Endothelial cell of umbilical vein (primary cell): ENCODE data around the gene P2RX2. TPM values are rescaled to one million over a fixed set of nuclear protein-coding genes. Genes with fewer than 3 reads are reported as not detected.

Source experiments
- BruUV-seq: library from RNA; stranded (reverse); fragments of 400-500 nt; replicated peaks from 2 replicates; lab custom pipeline; 2021; lab: Mats Ljungman, UMichigan
- CTCF ChIA-PET: fragments of 300-600, 350-600 bp; sonication (Branson Sonifier 250); formaldehyde crosslinking; loops from one replicate; lab custom pipeline; 2021; ENCODE audit warnings: antibody characterized with exemption, inconsistent platforms; lab: Charles Lee
- POLR2A ChIA-PET: fragments of 300-600, 350-600 bp; sonication (Branson Sonifier 250); formaldehyde crosslinking; loops from one replicate; lab custom pipeline; 2021; ENCODE audit warnings: antibody characterized with exemption, inconsistent platforms; lab: Charles Lee
- DNase-seq: peaks from one replicate; pipeline ENCODE4 v3.0.0-alpha.2; 2011; ENCODE audit warnings: low read depth, low spot score
- FAIRE-seq: peaks from 2 replicates; lab custom pipeline; 2011; peaks lifted over from hg19 to GRCh38; lab: Jason Lieb, UNC
- H2AFZ ChIP-seq: 2 replicates; pipeline ENCODE4 v1.6.0; 2012; ENCODE audit warnings: low read depth, low read length, control low read depth, inconsistent platforms
- H3K27ac ChIP-seq: 2 replicates; pipeline ENCODE4 v1.5.1; 2011; ENCODE audit warnings: low read depth, mild to moderate bottlenecking, control low read depth, low read length, moderate library complexity; ENCODE audit not compliant: insufficient read depth
- H3K27me3 ChIP-seq, 2 experiments: 2 replicates each; pipeline versions ENCODE4 v1.6.0 to v1.6.1; 2011; ENCODE audit warnings: low read length in 2 of 2, mixed read lengths in 1 of 2; ENCODE audit not compliant: control insufficient read depth in 2 of 2, insufficient read depth in 2 of 2
- H3K36me3 ChIP-seq, 2 experiments: 2 replicates in 1 of 2; 3 replicates in 1 of 2; pipeline ENCODE4 v1.5.1; 2011; ENCODE audit warnings: low read length in 2 of 2, mild to moderate bottlenecking in 1 of 2, moderate library complexity in 1 of 2; ENCODE audit not compliant: control insufficient read depth in 2 of 2, insufficient read depth in 2 of 2; ENCODE audit errors: extremely low read depth in 1 of 2
- H3K4me1 ChIP-seq: 3 replicates; pipeline ENCODE4 v1.5.1; 2011; ENCODE audit warnings: mild to moderate bottlenecking, low read length; ENCODE audit not compliant: control insufficient read depth, insufficient read depth; ENCODE audit errors: extremely low read depth
- H3K4me2 ChIP-seq: 2 replicates; pipeline ENCODE4 v1.6.1; 2011; ENCODE audit warnings: low read length, control low read depth, mixed read lengths; ENCODE audit not compliant: insufficient read depth
- H3K4me3 ChIP-seq, 3 experiments: fragments of 200-600 bp in 1 of 3; sonication (generic), shearing (Covaris generic) in 1 of 3; replicated peaks in 1 of 3; 2 replicates each; pipeline ENCODE4 v1.5.1; 2011 to 2016; ENCODE audit warnings: control low read depth in 3 of 3, low read length in 3 of 3, mild to moderate bottlenecking in 2 of 3, inconsistent platforms in 1 of 3, low read depth in 1 of 3, moderate library complexity in 1 of 3; ENCODE audit not compliant: insufficient read depth in 1 of 3
- H3K79me2 ChIP-seq: 2 replicates; pipeline ENCODE4 v1.6.0; 2012; ENCODE audit warnings: low read length, inconsistent platforms; ENCODE audit not compliant: control insufficient read depth, insufficient read depth
- H3K9ac ChIP-seq: replicated peaks from 2 replicates; pipeline ENCODE3; 2011; ENCODE audit warnings: low read length, control low read depth; ENCODE audit not compliant: insufficient read depth; ENCODE audit errors: extremely low read depth
- H3K9me1 ChIP-seq: replicated peaks from 3 replicates; pipeline ENCODE4 v1.6.0; 2011; ENCODE audit warnings: mild to moderate bottlenecking, low read length; ENCODE audit not compliant: control insufficient read depth, insufficient read depth; ENCODE audit errors: extremely low read depth
- H3K9me3 ChIP-seq: replicated peaks from 2 replicates; pipeline ENCODE4 v1.5.1; 2012; ENCODE audit warnings: low read length, inconsistent platforms; ENCODE audit not compliant: control insufficient read depth, insufficient read depth
- H4K20me1 ChIP-seq: replicated peaks from 2 replicates; pipeline ENCODE3; 2011; ENCODE audit warnings: mild to moderate bottlenecking, low read length; ENCODE audit not compliant: control insufficient read depth, insufficient read depth; ENCODE audit errors: extremely low read depth
- JUN ChIP-seq: IDR thresholded peaks from 2 replicates; pipeline ENCODE4 v1.6.1; 2011; ENCODE audit warnings: borderline replicate concordance, low read depth; ENCODE audit not compliant: insufficient read length, insufficient read depth
- POLR2A ChIP-seq: IDR thresholded peaks from 2 replicates; pipeline ENCODE4 v1.6.1; 2012; ENCODE audit warnings: low read depth, mild to moderate bottlenecking, control low read depth, low read length
- POLR2AphosphoS5 ChIP-seq: IDR thresholded peaks from 2 replicates; pipeline ENCODE4 v1.6.1; 2012; ENCODE audit warnings: low read depth, mild to moderate bottlenecking, control low read depth, low read length, moderate library complexity; ENCODE audit not compliant: insufficient read depth
- dilution Hi-C: fragments of 300-500 bp; cut with MboI; formaldehyde crosslinking; loops from one replicate; pipeline ENCODE4 v1.15.0; 2019; ENCODE audit warnings: low sequenced_read_pairs; ENCODE audit not compliant: extremely low pct_ligation_motif_present
- intact Hi-C: fragments of 100-400 bp; cut with micrococcal nuclease; formaldehyde crosslinking; loops from one replicate; pipeline ENCODE4 v1.10.0; 2022
- polyA plus RNA-seq, 4 experiments: library from polyadenylated mRNA; depleted of rRNA in 3 of 4; stranded (reverse) in 3 of 4; unstranded in 1 of 4; fragments of >200 nt; gene quantifications; 2 replicates each; pipeline versions ENCODE4 v1.2.1 to v1.2.3, GENCODE V29; 2011 to 2012; ENCODE audit warnings: missing spikeins in 1 of 4
- total RNA-seq: library from RNA; stranded (reverse); gene quantifications from 2 replicates; pipeline ENCODE4 v1.2.3, GENCODE V29; 2021
- TF ChIP-seq, protein P1 (sequence below), 2 donors: IDR thresholded peaks; 1 replicate in 1 of 2; 2 replicates in 1 of 2; pipeline ENCODE4 v1.5.1; 2011; ENCODE audit warnings: low read length in 2 of 2, mild to moderate bottlenecking in 2 of 2, moderate library complexity in 2 of 2, control low read depth in 1 of 2, inconsistent platforms in 1 of 2, low read depth in 1 of 2; ENCODE audit not compliant: insufficient read depth in 1 of 2; ENCODE audit errors: extremely low read depth in 1 of 2

The P2RX2 gene
- total and polyA plus RNA-seq, 2 donors (not counting 3 experiments of a cell fraction or from before 2014, with no cell fraction given): not detected

DNA sequence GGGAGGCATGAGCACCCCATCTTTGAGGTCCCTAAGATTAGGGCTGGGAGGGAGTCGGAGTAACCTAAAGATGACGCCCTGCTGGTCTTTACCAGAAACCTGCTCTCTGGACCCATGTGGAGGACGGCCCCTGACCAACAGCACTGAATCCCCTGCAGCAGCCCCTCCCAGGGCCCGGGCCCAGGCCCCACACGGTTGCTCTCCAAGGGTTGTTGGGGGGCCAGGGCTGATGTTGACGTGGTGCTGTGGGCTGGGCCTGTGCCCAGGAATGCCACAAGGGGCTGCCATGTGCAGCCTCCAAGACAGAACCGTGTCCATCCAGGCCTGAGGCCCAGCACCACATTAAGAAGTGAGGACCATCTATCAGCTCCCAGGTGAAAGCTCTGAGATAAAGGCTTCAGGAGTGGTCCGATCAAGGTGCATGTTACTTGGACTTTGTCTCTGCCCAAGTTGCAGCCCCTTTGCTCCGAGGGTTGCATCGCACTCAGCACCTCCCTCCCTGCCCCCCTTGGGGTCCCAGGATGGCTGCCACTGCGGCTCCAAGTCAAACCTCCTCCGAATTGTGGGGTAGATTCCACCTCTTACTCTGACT is 37.8 kb upstream of the P2RX2 start:
- Histone ChIP-seq H3K9ac (no peak overlapping the region), H3K27ac (no peak overlapping the region), H3K4me2 (no peak overlapping the region), H3K9me3 (no peaks in the 10 kb centered on the region), H3K36me3 (peaks cover 0 to 16% of the 10 kb centered on the region in 2 experiments), H2AFZ (no peak overlapping the region), H3K4me3 (no peak overlapping the region), H3K79me2 (no peaks in the 10 kb centered on the region), H3K9me1 (no peaks in the 10 kb centered on the region), H3K27me3 (peaks cover 0 to 5% of the 10 kb centered on the region in 2 experiments), H3K4me1 (no peaks in the 10 kb centered on the region), H4K20me1 (no peaks in the 10 kb centered on the region)
- DNase-seq (no peak), FAIRE-seq (no peak)
- TF ChIP-seq JUN: no peak
- no peak for TF ChIP-seq POLR2AphosphoS5
- TF ChIP-seq, protein P1, sequence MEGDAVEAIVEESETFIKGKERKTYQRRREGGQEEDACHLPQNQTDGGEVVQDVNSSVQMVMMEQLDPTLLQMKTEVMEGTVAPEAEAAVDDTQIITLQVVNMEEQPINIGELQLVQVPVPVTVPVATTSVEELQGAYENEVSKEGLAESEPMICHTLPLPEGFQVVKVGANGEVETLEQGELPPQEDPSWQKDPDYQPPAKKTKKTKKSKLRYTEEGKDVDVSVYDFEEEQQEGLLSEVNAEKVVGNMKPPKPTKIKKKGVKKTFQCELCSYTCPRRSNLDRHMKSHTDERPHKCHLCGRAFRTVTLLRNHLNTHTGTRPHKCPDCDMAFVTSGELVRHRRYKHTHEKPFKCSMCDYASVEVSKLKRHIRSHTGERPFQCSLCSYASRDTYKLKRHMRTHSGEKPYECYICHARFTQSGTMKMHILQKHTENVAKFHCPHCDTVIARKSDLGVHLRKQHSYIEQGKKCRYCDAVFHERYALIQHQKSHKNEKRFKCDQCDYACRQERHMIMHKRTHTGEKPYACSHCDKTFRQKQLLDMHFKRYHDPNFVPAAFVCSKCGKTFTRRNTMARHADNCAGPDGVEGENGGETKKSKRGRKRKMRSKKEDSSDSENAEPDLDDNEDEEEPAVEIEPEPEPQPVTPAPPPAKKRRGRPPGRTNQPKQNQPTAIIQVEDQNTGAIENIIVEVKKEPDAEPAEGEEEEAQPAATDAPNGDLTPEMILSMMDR (IDR thresholded peaks at IDR 0.05; ENCODE audit: extremely low read depth in 1 of 2, insufficient read depth in 1 of 2, low read depth in 1 of 2, low read length in 2 of 2): no peak
- no peak for TF ChIP-seq POLR2A
- CTCF ChIA-PET: interaction anchor here (1.0 kb wide), 2 partner anchors 14 to 34 kb away, joined by 3 read pairs; no protein-coding TSS in a partner anchor
- POLR2A ChIA-PET: no interaction called here
- no TSS peak for BruUV-seq
- intact Hi-C loops (no loop called here), dilution Hi-C loops (no loop called here)
